T-helper 9 cell (primary cell): ENCODE measurements around the gene ITSN1.
"Not testable (repeated sequence)": the region's sequence is repeated elsewhere in the genome, so short reads cannot be mapped to it uniquely, and the experiment has no call there.

Source experiments
- DNase-seq: peaks from one replicate; pipeline ENCODE4 v3.0.0-alpha.2; 2020

The ITSN1 gene

GRCh38 chr21:33775100-33775828, 133.0 kb downstream of the ITSN1 start:
- no peak for DNase-seq

GRCh38 chr21:33780631-33781030, 138.3 kb downstream of the ITSN1 start:
- DNase-seq, result no peak

- no peak for DNase-seq
Observed at GRCh38 chr21:33781121-33781520, 138.8 kb downstream of the ITSN1 start.

- DNase-seq, result no peak
Observed at GRCh38 chr21:33783187-33783979, 141.1 kb downstream of the ITSN1 start.

GRCh38 chr21:33787431-33787830, 145.1 kb downstream of the ITSN1 start:
- no peak for DNase-seq

- DNase-seq, result not testable (repeated sequence)
Observed at GRCh38 chr21:33788438-33788837, 146.1 kb downstream of the ITSN1 start.

GRCh38 chr21:33789697-33790096, 147.4 kb downstream of the ITSN1 start:
- DNase-seq, result no peak

GRCh38 chr21:33791073-33791472, 148.8 kb downstream of the ITSN1 start:
- no peak for DNase-seq

- no peak for DNase-seq
Observed at GRCh38 chr21:33794596-33794995, 152.3 kb downstream of the ITSN1 start.

- no peak for DNase-seq
Observed at GRCh38 chr21:33797565-33797964, 155.3 kb downstream of the ITSN1 start.

- no peak for DNase-seq
Observed at GRCh38 chr21:33799378-33800090, 157.2 kb downstream of the ITSN1 start.

GRCh38 chr21:33800753-33801423, 158.6 kb downstream of the ITSN1 start:
- DNase-seq, result no peak

GRCh38 chr21:33801424-33802405, 159.4 kb downstream of the ITSN1 start:
- DNase-seq, result no peak

GRCh38 chr21:33802481-33802880, 160.2 kb downstream of the ITSN1 start:
- no peak for DNase-seq

GRCh38 chr21:33808715-33809367, 166.5 kb downstream of the ITSN1 start:
- no peak for DNase-seq

GRCh38 chr21:33810766-33811165, 168.5 kb downstream of the ITSN1 start:
- DNase-seq, result no peak

- DNase-seq, result no peak
Observed at GRCh38 chr21:33811167-33812010, 169.1 kb downstream of the ITSN1 start.

- DNase-seq, result no peak
Observed at GRCh38 chr21:33813832-33814365, 171.6 kb downstream of the ITSN1 start.

GRCh38 chr21:33815143-33815707, 172.9 kb downstream of the ITSN1 start:
- DNase-seq, result no peak

- no peak for DNase-seq
Observed at GRCh38 chr21:33816174-33816573, 173.9 kb downstream of the ITSN1 start.
